Activated naive CD4-positive, alpha-beta T cell treated with anti-CD3 and anti-CD28 coated beads, Interleukin-2, amount 50 U/mL, for 72 hours (primary cell): ENCODE measurements around the gene OR6N2. TPM values are rescaled to one million over a fixed set of nuclear protein-coding genes. Genes with fewer than 3 reads are reported as not detected.
A peak's percentile ranks its signal among the peaks of the same experiment; 100 is the strongest.

Source experiments
- ATAC-seq, 2 donors: fragments of 150-1000 bp; cut with Tn5 transposase; 2 replicates each; pipeline ENCODE4 v1.10.0; 2021; ENCODE audit warnings: mild to moderate bottlenecking in 2 of 2, moderate library complexity in 2 of 2
- DNase-seq, 2 donors: peaks; one replicate each; pipeline ENCODE4 v3.0.0; 2021 to 2022; ENCODE audit warnings: low spot score in 2 of 2
- H3K27ac Mint-ChIP-seq, 2 donors: one replicate each; pipeline ENCODE4 v1.8.0; 2022; ENCODE audit warnings: mild to moderate bottlenecking in 2 of 2, mixed read lengths in 2 of 2
- H3K36me3 Mint-ChIP-seq, 2 donors: one replicate each; pipeline ENCODE4 v1.8.0; 2022; ENCODE audit warnings: mixed read lengths in 2 of 2
- H3K9me3 Mint-ChIP-seq, 2 donors: one replicate each; pipeline ENCODE4 v1.8.0; 2022; ENCODE audit warnings: mixed read lengths in 2 of 2
- total RNA-seq, 2 donors: library from RNA; stranded (reverse); gene quantifications; one replicate each; pipeline ENCODE4 v1.2.3, GENCODE V29; 2022

Gene OR6N2
- not detected for total RNA-seq

GRCh38 chr1:158781104-158781503 lies at the start of gene OR6N2:
Gene OR6N2 (minus strand): TSS chr1:158781204. CDS start chr1:158777635, 3,569 bp downstream.
- Mint-ChIP-seq H3K9me3 (no peaks in the 10 kb centered on the region), H3K36me3 (no peaks in the 10 kb centered on the region), H3K27ac (no peak within 1 kb of the TSS)
- ATAC-seq (no peak), DNase-seq (no peak)

GRCh38 chr1:158830074-158830677 lies 49.2 kb upstream of the OR6N2 start:
- H3K36me3 Mint-ChIP-seq: peaks cover 6 to 28% of the 10 kb centered on the region in 2 donors
- H3K27ac Mint-ChIP-seq: no peak overlapping the region
- DNase-seq (no peak), ATAC-seq (peak in 1 of 2 donors; percentile 82)
- peaks cover 14 to 20% of the 10 kb centered on the region in 2 donors for H3K9me3 Mint-ChIP-seq

GRCh38 chr1:158821723-158822122 lies 40.7 kb upstream of the OR6N2 start:
- Mint-ChIP-seq H3K36me3 (no peaks in the 10 kb centered on the region), H3K9me3 (peaks cover 4% of the 10 kb centered on the region in 2 donors), H3K27ac (no peak overlapping the region)
- ATAC-seq (no peak), DNase-seq (no peak)

- Mint-ChIP-seq H3K27ac (no peak overlapping the region), H3K36me3 (no peaks in the 10 kb centered on the region), H3K9me3 (no peaks in the 10 kb centered on the region)
- DNase-seq (no peak), ATAC-seq (peak; percentile 82 to 100)
Observed at GRCh38 chr1:158819461-158820443, 38.7 kb upstream of the OR6N2 start.

DNA sequence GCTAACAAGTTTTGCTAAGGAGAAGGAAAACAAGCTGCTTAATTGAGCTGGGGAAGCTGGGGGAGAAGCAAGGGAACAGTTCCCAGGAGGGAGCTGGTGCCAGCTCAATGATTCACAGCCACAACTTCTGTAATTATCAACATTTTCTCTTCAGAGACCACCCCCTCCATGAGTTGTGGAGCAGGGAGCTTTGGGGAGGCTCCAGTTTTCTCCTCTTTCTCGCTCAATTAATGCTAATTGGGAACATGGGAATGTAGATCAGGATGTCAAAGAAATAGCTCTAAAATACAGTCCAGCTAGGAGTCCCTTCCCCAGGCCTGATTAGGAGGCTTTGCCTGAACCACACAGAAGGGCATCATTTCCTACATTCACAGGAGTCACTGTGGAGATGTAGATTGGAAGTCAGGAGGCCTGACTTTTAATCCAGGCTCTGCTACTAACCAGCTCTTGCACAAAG lies 38.0 kb upstream of the OR6N2 start:
- Mint-ChIP-seq H3K9me3 (no peaks in the 10 kb centered on the region), H3K36me3 (no peaks in the 10 kb centered on the region), H3K27ac (peak overlapping the region in 1 of 2 donors; percentile 47)
- DNase-seq (no peak), ATAC-seq (peak in 1 of 2 donors; percentile 19)

- H3K9me3 Mint-ChIP-seq: no peaks in the 10 kb centered on the region
- H3K36me3 Mint-ChIP-seq: no peaks in the 10 kb centered on the region
- DNase-seq: no peak
- no peak for ATAC-seq
- H3K27ac Mint-ChIP-seq: peak overlapping the region in 1 of 2 donors; percentile 47
Observed at GRCh38 chr1:158818560-158818959, 37.6 kb upstream of the OR6N2 start.

DNA sequence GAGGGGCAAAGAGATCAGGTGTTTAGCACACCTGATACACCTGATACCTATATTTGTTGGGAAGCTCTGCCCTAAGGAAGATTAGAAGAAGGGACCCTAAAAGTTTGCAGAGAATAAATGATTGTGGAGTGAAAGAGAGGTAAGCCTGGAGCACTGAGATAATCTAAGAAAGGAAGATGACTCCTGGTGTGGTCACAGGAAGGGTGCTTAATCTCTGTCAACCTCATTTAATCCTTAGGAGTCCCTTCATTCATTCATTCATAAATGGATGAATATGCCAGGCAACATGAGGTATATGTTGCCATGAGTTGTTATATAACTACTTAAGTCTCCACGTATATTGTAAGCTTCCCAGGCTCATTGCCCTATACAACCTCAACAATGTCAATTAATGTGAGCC lies 34.0 kb upstream of the OR6N2 start:
- Mint-ChIP-seq H3K9me3 (no peaks in the 10 kb centered on the region), H3K36me3 (no peaks in the 10 kb centered on the region), H3K27ac (no peak overlapping the region)
- no peak for ATAC-seq
- DNase-seq: no peak

DNA sequence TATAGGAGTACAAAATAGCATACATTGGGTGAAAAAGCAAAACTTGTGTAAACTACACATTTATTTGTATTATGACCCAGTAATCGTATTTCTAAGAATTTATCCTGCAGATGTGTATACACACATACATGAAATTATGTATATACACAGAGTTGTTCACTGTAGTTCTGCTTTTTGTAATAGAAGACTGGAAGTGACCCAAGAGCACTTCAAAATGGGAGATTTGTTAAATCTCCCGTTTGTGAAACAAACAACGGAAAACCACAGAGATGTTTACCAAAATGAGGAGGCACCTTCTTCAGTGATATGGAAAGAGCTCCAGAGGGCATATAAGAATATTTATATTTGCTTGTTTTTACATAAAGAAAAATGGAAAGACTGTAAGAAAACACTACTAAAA lies 32.2 kb upstream of the OR6N2 start:
- H3K27ac Mint-ChIP-seq: no peak overlapping the region
- ATAC-seq (no peak), DNase-seq (no peak)
- no peaks in the 10 kb centered on the region for H3K9me3 Mint-ChIP-seq
- no peaks in the 10 kb centered on the region for H3K36me3 Mint-ChIP-seq

DNA sequence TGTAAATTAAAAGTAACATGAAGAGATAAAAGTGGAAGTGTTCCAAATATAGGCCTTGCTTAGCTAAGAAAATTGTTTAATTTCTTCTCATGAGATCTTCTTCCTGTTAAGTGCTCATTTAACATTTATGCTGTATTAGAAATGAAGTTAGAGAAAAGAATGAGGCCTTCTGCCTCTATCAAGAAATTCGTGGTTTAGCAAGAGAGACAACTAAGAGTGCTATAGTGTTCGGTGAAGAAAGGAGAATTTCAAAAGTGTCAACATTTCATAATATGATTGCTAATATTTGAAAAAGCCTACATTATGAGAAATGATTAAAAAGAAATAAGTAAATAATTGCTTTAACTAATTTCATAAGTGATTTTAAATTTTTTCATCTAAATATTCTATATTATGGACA lies 31.3 kb upstream of the OR6N2 start:
- no peaks in the 10 kb centered on the region for H3K9me3 Mint-ChIP-seq
- no peak overlapping the region for H3K27ac Mint-ChIP-seq
- H3K36me3 Mint-ChIP-seq: no peaks in the 10 kb centered on the region
- DNase-seq (no peak), ATAC-seq (no peak)

- no peak for ATAC-seq
- Mint-ChIP-seq H3K36me3 (no peaks in the 10 kb centered on the region), H3K27ac (no peak overlapping the region), H3K9me3 (no peaks in the 10 kb centered on the region)
- no peak for DNase-seq
Observed at GRCh38 chr1:158810311-158810710, 29.3 kb upstream of the OR6N2 start.

DNA sequence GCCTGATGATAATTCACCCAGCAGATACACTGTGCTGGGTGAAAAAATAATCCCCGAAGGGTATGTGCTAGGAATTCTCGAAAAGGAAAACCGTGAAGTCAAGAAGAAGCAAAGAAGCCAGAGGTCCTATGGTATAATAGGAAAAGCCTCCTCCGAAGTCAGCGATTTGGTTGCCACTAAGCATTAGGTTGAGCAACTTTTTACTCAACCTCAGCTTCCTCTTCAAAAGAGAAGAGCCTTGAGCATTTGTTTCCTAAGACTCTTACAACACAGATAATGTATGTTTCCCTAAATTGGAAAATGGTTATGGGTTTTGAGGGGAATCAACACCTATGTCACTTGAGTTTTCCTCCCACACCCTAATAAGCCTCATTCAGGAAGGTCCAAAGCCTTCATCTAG lies 28.9 kb upstream of the OR6N2 start:
- Mint-ChIP-seq H3K9me3 (no peaks in the 10 kb centered on the region), H3K36me3 (no peaks in the 10 kb centered on the region), H3K27ac (no peak overlapping the region)
- DNase-seq (no peak), ATAC-seq (no peak)

DNA sequence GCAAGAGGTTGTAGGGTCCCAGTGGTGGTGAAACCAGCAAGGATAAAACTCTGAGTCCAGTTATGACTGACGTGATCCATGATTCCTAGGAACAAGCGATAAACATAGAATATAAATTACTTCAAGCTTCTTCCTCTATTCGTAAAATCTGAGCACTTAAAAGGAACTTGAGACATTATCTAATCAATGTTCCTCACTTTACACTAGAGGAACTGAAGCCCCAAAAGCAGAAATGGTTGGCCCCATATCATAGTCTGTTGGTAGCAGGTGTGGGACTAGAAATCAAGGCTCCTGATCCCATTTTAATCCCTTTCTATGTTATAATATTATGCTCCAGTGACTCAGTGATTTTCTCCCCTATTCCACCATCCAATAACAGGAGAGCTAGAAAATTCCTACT lies 28.3 kb upstream of the OR6N2 start:
- DNase-seq: no peak
- no peaks in the 10 kb centered on the region for H3K36me3 Mint-ChIP-seq
- H3K9me3 Mint-ChIP-seq: no peaks in the 10 kb centered on the region
- H3K27ac Mint-ChIP-seq: no peak overlapping the region
- no peak for ATAC-seq

GRCh38 chr1:158806916-158807536 lies 26.0 kb upstream of the OR6N2 start:
- Mint-ChIP-seq H3K36me3 (no peaks in the 10 kb centered on the region), H3K9me3 (no peaks in the 10 kb centered on the region), H3K27ac (no peak overlapping the region)
- DNase-seq (no peak), ATAC-seq (no peak)

DNA sequence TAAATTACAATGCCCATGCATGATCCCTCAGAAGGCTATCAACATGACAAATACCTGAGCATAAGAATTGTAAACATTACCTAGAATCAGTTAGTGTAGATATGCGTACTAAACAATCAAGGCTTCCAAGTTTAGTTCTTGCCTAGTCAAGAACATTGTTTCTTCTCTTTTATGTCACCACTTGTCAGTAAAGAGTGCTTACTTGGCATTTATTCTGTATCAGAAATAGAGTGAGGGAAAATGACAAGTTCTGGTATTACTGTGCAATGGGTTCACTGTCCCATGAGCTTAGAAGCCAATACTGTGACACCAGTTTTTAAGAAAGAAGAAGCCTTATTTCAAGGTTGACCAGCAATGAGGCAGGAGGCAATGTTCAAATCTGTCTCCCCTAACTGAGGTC lies 22.7 kb upstream of the OR6N2 start:
- no peaks in the 10 kb centered on the region for H3K9me3 Mint-ChIP-seq
- DNase-seq (no peak), ATAC-seq (no peak)
- H3K27ac Mint-ChIP-seq: no peak overlapping the region
- no peaks in the 10 kb centered on the region for H3K36me3 Mint-ChIP-seq

DNA sequence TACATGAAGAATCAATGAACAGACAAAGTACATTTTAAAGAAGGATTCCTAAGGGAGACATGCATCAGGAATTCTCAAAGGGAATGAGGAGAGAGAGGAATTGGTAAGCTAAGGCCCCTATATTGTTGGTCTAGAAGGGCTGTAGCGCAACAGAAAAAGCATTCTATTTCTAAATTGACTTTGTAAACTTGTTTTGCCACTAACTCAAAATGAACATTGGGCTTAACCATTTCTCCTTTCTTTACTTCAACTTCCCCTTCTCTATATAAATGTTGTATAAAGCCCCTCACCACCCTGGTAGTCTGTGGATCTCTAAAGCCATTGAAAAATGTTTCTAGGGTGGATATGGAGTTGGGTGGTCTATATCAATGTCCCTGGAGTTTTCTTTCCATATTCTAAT lies 20.4 kb upstream of the OR6N2 start:
- DNase-seq (no peak), ATAC-seq (no peak)
- Mint-ChIP-seq H3K9me3 (no peaks in the 10 kb centered on the region), H3K36me3 (no peaks in the 10 kb centered on the region), H3K27ac (no peak overlapping the region)

DNA sequence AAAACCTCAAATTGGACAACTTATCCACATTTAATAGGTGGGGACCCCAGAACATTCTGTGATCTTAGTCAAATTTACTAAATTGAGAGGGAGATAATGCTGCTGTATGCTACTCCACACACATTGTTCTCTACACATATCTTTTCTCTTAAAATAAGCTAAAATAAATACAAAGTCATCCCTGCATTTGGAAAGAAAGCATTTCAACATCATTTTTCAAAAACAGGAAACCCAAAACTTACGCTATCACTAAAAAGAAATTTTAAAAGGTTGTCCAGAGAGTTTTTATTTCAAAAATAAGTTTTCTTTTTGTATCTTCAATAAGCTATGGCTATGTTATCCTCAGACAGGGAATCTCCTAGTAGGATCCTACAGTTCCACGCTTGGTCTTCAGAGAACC lies 19.5 kb upstream of the OR6N2 start:
- Mint-ChIP-seq H3K27ac (no peak overlapping the region), H3K9me3 (no peaks in the 10 kb centered on the region), H3K36me3 (no peaks in the 10 kb centered on the region)
- DNase-seq (no peak), ATAC-seq (no peak)

DNA sequence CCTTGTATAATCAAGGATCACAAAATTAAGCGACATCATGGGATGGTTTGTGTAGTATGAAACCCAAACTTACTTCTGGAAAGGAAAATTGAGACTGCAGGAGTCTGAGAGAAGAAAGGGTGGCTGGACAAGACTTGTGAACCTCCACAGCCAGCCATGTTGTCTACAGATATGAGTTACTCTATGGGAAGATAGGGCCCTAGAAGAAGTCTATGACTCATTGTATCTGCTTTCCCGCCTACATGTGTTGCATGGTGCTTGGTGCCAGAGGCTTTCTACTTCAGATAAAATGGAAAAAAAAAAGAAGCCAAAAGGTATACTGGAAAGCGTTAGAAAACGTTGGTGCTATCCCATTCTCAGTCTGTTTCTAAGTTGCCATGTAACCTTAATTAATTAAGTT lies 18.7 kb upstream of the OR6N2 start:
- Mint-ChIP-seq H3K27ac (no peak overlapping the region), H3K36me3 (no peaks in the 10 kb centered on the region), H3K9me3 (no peaks in the 10 kb centered on the region)
- ATAC-seq (peak; percentile 43 to 84), DNase-seq (no peak)
